Posterior cingulate gyrus (tissue), 11 donors: Measurements from ENCODE around the gene DBNL.
A peak's percentile ranks its signal among the peaks of the same experiment; 100 is the strongest.

Experiments
- DNase-seq, 10 donors: peaks; one replicate each; pipeline versions ENCODE4 v3.0.0 to v3.0.0-alpha.2; 2020 to 2021; ENCODE audit warnings: mixed read lengths in 3 of 10
- intact Hi-C: fragments of 100-400 bp; cut with DNase I; formaldehyde crosslinking; loops from one replicate; pipeline ENCODE4 v1.15.1; 2023

Gene DBNL

DNA sequence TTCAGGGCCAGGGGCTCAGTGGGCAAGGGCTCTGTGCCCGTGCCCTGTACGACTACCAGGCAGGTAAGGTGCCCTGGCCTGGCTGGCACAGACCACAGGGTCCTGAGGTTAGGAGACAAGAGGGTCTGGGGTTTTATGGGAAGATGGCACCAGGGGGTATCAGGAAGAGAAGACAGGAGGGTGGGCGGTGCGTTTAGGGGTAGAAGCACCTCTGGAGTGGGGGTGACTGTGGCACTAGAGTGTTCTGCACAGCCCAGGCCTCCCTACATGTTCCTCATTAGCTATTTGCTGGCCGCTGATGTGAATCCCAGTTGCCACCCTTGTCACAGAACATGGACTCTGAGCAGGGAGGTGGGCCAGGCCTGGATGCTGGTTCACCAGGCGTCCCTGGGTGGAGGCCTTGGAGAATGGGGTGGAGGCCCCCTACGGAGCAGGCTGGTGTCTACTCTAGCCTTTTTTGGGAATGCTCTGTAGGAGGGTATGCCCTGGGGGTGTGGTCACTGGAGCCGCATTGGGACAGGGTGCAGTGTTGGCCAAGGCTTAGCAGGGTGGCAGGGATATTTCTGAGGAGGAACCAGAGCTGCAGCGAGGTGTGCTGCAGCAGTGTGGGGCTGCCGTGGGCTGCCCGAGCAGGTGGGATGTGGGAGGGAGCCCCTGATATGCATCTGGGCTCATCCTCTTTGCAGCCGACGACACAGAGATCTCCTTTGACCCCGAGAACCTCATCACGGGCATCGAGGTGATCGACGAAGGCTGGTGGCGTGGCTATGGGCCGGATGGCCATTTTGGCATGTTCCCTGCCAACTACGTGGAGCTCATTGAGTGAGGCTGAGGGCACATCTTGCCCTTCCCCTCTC, 15.8 kb downstream of the DBNL start:
- peak in 3 of 10 donors; percentile 57 to 63 (median 62) for DNase-seq

DNA sequence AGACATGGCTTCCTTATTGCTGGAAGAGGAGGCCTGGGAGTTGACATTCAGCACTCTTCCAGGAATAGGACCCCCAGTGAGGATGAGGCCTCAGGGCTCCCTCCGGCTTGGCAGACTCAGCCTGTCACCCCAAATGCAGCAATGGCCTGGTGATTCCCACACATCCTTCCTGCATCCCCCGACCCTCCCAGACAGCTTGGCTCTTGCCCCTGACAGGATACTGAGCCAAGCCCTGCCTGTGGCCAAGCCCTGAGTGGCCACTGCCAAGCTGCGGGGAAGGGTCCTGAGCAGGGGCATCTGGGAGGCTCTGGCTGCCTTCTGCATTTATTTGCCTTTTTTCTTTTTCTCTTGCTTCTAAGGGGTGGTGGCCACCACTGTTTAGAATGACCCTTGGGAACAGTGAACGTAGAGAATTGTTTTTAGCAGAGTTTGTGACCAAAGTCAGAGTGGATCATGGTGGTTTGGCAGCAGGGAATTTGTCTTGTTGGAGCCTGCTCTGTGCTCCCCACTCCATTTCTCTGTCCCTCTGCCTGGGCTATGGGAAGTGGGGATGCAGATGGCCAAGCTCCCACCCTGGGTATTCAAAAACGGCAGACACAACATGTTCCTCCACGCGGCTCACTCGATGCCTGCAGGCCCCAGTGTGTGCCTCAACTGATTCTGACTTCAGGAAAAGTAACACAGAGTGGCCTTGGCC, 16.6 kb downstream of the DBNL start:
- intact Hi-C loops, result no loop called here
- DNase-seq, result peak in 3 of 10 donors; percentile 43 to 66 (median 44)

More for the DNA sequence above, 15.8 kb downstream of the DBNL start:
- intact Hi-C loops, result no loop called here

DNA sequence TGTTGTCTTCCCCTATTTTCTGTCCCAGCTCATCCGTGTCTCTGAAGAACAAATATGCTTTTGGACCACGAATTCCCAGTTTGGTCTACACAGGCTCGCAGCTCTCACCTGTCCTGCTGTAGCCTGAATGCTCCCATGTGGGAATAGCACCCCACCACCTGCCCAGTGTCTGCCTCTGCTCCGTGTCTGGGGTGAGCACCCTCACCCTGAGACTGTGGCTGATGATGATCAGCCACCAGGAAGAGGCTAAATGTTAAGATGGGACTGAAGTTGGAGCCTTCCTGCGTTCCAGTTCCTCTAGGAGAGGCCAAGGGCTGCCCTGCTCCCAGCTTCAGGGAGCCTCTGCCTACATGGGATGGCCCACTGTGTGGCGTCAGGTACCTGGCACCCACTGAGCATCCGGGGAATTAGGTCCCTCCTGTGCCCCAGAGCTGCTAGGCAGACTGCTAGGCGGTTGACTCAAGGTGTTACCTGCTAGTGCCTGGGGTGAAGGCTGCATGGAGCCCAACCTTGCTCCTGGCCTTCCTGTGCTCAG, 17.2 kb downstream of the DBNL start:
- peak in 3 of 10 donors; percentile 26 to 43 (median 32) for DNase-seq
- intact Hi-C loops, result no loop called here

DNA sequence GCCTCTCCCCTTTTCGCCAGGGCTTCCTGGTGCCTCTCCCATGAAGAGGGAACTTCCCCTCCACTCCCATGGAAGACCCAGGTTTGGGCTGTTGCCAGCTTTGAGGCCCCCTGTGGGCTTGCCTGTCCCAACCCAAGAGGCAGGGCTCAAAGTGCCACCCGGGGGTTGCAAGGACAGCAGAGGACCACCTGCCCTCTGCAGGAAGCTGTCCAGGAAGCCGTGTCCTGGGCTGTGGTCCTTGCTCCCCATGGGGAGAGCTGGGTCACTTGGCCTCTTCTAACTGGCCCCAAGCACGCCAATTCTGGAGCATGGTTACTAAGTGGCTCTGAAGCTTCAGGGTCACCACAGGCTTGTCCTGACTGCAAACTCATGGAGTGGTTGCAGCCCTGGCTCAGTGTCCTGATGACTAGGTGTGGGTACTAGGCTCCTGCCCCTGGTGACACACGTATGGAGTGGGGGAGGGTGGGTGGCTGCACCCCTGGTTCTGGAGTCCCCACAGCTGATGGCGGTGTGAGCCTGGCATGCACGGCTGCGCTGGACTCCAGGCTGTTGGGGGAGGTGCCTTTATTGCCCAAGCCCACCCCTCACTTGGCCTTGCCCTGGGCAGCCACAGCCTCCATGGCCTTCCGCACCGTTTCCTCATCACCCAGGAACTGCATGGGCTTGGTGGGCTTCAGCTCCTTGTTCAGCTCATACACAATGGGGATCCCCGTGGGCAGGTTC, 17.8 kb downstream of the DBNL start:
- intact Hi-C loops, result no loop called here
- peak in 3 of 10 donors; percentile 52 to 66 (median 63) for DNase-seq

DNA sequence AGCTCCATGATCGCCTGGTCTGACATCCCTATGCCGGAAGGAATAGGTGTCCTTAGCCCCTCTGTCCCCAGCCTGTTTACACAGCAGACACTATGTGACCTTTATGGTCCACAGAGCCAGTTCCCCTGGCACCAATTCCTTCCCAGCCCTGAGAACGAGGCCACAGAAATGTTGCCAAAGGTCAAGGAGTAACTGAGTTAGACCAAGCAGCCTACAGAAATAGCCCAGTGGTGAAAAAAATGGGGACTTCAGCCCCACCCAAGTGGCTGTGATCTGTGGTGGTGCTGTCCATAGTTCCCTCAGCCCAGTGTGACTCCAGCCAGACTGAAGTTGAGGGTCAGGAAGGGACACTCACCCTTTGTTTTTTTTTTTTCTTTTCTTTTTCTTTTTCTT, 18.4 kb downstream of the DBNL start:
- DNase-seq, result peak in 2 of 10 donors; percentile 1 to 50
- intact Hi-C loops, result no loop called here

DNA sequence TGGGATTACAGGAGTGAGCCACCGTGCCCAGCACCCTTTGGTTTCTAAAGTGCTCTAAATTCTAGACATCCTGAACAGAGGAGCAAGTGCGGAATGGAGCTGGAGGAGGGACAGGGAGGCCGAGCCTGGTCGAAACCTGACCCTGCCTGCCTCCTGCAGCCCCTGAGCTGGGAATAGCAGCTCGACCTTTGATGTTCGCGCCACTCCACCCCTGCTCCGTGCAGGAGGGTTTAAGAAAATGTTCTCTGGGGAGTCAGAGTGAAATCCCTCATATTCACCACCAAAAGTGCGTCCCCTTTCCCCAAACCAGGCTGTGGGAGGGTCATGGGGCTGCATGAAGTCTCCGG, 19.0 kb downstream of the DBNL start:
- intact Hi-C loops, result no loop called here

DNA sequence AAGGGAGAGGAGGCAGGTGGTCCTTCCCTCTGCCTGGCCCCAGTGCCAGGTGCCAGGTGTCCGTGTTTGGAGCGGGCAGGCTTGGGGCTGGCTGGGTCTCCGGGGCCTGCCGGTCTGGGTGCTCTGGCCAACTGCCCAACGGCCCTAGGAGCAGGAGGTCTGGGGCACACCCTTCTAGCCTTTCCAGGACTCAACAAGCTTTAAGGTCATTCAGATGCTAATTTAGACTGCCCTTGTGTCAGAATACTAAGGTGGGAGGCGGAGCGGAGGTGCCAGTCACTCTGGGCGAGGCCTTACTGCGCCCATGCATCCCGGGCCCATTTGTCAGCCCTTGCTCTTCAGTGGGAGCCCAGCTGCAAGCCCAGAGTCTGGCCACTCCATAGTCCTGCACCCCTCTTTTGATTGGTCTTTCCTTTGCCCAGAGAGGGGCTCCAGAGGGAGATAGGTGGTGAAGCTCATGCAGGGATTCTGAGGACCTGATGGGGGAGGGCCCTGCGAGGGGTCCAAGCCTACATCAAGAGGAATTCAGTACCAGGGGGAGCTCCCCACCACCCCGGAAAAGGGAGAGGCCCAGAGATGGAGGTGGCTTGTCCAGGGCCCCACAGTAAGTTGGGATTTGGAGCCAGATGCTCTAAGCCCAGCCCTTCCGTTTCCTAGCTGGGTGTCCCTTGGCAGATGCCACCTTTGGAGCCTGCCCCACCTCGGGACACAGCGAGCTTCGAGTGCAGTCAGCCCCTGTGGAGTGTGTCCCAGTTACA, 19.6 kb downstream of the DBNL start:
- intact Hi-C loops, result no loop called here
- DNase-seq, result peak in 3 of 10 donors; percentile 50 to 77 (median 73)

More for the DNA sequence above, 19.0 kb downstream of the DBNL start:
- peak in 2 of 10 donors; percentile 17 to 41 for DNase-seq

DNA sequence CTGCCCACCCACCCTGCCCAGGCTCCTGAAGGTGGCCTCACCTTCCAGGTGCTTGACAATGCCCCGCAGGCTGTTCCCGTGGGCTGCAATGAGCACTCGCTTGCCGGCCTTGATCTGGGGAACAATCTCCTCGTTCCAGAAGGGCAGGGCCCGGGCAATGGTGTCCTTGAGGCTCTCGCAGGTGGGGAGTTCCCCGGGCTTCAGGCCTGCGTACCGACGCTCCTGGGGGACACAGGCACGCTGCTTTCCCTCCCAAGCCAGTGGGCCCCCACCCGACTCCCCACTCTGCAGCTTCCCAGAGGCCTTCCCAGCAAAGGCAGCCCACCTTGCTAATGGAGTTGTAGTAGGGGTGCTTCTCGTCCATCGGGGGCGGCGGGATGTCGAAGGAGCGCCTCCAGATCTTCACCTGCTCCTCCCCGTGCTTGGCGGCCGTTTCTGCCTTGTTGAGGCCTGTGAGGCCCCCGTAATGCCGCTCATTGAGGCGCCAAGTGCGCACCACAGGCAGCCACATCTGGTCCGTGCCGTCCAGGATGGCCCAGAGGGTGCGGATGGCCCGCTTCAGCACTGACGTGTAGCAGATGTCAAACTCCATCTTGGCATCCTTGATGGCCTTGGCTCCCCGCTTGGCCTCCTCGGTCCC, 20.4 kb downstream of the DBNL start:
- peak in 3 of 10 donors; percentile 66 to 79 (median 75) for DNase-seq
- intact Hi-C loops, result no loop called here

DNA sequence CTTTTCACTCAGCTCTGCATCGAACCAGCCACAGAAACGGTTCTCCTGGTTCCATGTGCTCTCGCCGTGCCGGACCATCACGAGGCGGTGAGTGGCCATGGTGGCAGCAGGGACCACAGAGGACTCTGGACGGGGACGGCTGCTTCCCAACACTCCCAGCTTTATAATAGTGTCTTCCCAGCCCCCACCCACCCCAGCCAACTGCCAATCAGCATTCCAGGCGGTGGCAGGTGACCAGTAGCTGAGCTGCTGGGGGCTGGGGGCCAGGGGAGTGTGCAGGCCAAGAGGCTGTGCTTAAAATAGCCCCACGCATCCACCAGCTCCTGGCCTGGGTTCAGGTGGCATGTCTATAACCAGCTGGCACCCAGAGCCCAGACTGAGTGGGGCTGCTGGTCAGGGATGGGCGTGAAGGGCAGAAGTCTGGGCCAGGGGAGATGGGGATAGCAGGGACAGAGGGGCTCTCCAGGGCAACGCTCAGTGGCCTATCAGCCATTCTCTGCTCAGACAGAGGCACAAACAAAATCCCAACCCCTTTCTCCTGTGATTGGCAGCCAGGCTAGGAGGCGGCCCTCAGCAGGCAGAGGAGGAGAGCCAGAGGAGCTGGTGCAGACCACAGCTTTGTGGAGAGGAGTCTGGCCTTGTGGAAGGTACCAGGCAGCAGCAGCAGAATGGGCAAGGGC, 21.1 kb downstream of the DBNL start, which contains the start of gene PGAM2:
Gene PGAM2 (minus strand): TSS at position 137 of the 680 bp plus-strand sequence. CDS start 38 bp downstream, at position 99.
- DNase-seq, result peak in 9 of 10 donors; percentile 39 to 91 (median 48)
- intact Hi-C loops, result no loop called here

DNA sequence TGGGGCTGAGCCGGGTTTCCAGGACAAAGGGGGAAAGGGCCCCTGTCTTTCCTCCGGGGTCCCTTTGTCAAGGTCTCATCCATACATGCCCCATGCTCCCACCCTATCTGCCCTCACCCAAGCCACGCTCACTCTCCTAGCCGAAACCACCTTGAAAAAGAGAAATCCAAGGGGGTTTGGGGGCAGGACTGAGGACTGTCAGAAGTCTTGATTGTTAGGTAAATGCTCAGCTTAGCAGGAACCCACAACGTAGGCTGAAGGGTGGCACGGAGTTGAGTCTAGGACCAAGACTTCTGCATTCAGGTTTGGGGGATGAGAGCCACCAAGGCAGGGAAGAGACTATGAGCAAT, 21.6 kb downstream of the DBNL start:
- peak in 1 of 10 donors; percentile 70 for DNase-seq
- intact Hi-C loops, result no loop called here

DNA sequence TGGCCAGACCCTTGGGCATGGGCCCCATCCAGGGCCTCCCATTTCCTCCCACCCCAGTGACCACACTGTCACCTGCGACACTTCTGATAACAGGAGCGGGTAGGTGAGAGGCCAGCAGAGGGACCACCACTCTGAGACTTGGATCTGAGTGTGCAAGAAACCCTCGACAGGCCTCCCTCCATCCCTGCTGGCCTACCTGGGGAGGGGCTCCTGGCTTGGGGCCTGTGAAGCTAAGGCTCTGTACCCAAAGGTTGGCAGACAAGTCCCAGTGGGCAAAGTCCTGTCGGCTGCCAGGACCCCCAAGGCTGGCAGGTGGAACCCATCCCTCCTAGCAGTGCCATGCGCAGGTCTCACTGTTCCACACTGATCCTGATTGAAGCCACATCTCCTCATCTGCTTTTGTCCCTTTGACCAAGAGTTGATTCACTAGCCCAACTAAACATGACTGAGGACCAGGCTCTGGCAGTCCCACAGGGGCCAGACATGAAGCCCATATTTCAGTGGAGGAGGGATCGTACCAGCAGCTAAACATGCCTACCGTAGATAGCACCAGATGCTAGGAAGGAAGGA, 22.1 kb downstream of the DBNL start:
- peak in 3 of 10 donors; percentile 60 to 81 (median 64) for DNase-seq
- intact Hi-C loops, result no loop called here

DNA sequence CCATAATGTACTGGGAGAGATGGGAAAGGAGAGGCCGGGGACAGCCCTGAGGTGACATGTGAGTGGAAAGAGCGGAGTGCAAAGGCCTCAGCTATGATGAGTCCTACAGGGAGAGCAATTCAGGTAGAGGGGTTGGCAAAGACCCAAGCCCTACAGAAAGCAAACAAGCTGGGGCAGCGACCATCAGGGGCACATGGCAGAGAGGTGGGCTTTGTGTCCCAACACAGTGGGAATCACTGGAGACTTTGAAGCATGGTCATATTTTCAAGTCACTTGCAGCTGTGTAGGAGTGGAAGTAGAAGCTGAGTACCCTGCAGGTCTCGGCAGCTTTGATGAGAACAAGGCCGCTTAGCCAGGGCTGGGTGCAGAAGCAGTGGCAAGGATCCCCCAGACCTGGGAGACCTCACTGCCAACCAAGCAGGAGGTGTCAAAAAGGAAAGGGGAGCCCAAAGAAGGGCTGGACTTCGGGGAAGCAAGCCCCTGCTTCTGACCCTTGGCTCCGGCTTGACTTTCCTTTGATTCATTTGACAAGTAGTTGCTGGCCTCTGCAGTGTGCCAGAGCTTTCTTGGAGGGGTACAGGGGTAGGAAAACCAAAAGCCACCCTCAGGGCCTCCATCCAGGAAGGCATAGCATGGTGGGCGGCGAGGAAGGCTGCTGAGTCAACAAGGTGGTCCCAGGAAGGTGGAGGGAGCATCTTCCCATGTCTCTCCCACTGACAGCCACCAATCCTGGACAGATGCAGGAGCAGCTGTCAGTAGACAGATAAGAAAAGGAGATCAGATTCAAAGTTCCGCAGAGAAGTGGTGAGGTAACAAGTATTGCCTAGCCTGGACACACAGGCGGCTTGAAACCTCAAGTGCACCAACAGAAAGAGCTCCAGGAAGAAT, 22.8 kb downstream of the DBNL start:
- DNase-seq, result peak in 3 of 10 donors; percentile 44 to 66 (median 59)
- intact Hi-C loops, result no loop called here

DNA sequence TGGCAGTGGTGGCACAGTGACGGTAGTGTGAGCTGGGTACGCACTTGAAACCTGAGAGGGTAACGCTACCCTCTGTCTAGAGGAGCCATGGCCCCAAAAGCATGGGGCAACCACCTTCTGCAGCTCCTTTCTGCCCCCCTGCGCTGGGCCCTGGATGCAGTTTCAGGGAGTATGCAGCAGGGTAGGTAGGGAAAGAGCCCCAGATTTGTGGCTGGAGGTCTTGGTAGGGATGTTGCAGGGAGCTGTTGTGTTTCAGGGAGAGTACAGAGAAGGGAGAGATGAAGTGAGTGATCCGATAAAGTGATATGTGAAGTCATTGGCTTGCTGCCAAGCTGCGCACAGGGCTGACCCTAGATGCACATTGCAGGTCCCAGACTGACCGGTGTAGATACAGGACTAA, 23.6 kb downstream of the DBNL start:
- DNase-seq, result peak in 3 of 10 donors; percentile 13 to 50 (median 27)
- intact Hi-C loops, result no loop called here

DNA sequence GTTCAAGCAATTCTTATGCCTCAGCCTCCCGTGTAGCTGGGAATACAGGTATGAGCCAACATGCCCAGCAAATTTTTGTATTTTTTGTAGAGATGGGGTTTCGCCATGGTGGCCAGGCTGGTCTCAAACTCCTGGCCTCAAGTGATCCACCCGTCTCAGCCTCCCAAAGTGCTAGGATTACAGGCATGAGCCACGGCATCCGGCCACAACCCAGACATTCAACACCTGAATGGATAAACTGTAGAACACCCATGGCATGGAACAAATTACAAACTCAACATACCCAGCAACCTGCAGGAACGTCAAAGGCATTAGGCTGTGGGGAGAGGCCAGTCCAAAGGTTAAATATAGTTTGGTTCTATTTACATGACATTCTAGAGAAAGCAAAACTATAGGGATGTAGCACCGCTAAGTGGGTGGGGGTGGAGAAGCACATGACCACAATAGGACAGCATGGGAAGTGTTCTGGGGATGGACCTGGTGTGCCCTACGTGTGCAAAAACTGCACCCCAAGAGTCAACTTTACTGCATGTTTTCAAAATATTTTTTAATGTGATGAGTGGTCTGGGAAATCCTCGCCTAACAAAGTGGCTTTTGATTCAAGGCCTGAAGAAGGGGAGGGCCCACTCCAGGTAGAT, 27.3 kb downstream of the DBNL start:
- intact Hi-C loops, result no loop called here
- DNase-seq, result peak in 3 of 10 donors; percentile 14 to 52 (median 43)

DNA sequence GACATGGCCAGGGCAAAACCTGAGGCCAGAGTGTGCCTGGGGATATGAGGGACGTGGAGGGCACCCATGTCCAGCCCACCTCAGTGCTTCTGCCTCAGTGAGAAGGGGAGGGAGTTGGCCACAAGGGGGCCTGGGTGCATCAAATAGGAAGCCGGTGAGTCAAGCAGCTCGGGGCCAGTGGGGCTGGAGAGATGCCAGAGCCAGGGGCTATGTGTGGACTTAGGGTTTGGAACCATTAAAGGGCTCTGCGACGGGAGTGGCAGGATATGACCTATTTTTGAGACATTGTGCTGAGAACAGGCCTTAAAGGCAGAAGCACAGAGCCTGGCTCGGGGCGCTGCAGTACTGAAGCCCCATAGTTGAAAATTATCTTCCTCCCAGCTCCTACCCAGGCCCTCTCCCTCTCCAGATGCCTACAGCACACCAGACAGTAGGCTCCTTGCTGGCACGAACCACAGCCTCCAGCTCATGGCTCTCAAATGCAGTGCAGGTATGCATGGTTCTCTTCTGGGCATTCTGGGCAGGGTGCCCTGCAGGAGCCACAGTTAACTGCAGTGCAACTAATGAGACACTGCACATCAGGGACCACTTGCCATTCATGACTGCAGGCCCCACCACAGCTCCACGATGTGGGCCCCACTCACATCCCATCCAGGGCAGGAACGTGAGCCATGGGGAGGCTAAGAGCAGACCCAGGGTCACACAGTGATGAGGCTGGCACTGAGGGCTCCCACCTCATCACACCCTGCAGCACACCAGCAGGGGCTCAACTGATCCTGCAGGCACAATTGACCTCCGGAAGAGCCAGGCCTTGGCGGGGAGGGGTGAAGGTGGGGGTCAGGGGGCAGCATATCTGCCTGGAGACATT, 28.1 kb downstream of the DBNL start:
- DNase-seq, result peak in 8 of 10 donors; percentile 45 to 92 (median 68)
- intact Hi-C loops, result no loop called here
